ENCODE results near the gene ASAP3.
"Not testable (repeated sequence)": the region's sequence is repeated elsewhere in the genome, so short reads cannot be mapped to it uniquely, and the experiment has no call there.

ASAP3 gene

GRCh38 chr1:23380719-23381118 lies 103.3 kb downstream of the ASAP3 start:
- peaks cover 6 to 41% (median 34%) of the 10 kb centered on the region in 5 donors for H3K4me1 ChIP-seq (ENCODE audit: control insufficient read depth in 5 of 5, insufficient read depth in 5 of 5, low read length in 5 of 5)
- no peak overlapping the region for H3K4me3 ChIP-seq (ENCODE audit: low read depth in 1 of 5, low read length in 5 of 5)
- H3K27me3 ChIP-seq (ENCODE audit: control insufficient read depth in 5 of 5, insufficient read depth in 4 of 5, low read length in 5 of 5) = no peaks in the 10 kb centered on the region
- H3K9me3 ChIP-seq (ENCODE audit: control insufficient read depth in 5 of 5, low read length in 5 of 5) = no peaks in the 10 kb centered on the region
- no peak overlapping the region for H3K9ac ChIP-seq (ENCODE audit: low read length in 5 of 5)
- H3K36me3 ChIP-seq (ENCODE audit: control insufficient read depth in 5 of 5, insufficient read depth in 5 of 5, low read length in 5 of 5) = peaks cover 0 to 10% (median 0%) of the 10 kb centered on the region in 5 donors
- no peak overlapping the region for H3K27ac ChIP-seq (ENCODE audit: low read depth, low read length)

- H3K36me3 ChIP-seq (ENCODE audit: control insufficient read depth in 5 of 5, insufficient read depth in 5 of 5, low read length in 5 of 5); H3K4me3 ChIP-seq (ENCODE audit: low read depth in 1 of 5, low read length in 5 of 5); H3K9me3 ChIP-seq (ENCODE audit: control insufficient read depth in 5 of 5, low read length in 5 of 5); H3K27ac ChIP-seq (ENCODE audit: low read depth, low read length); H3K27me3 ChIP-seq (ENCODE audit: control insufficient read depth in 5 of 5, insufficient read depth in 4 of 5, low read length in 5 of 5); H3K9ac ChIP-seq (ENCODE audit: low read length in 5 of 5): not testable (repeated sequence)
- peaks cover 6 to 41% (median 34%) of the 10 kb centered on the region in 5 donors for H3K4me1 ChIP-seq (ENCODE audit: control insufficient read depth in 5 of 5, insufficient read depth in 5 of 5, low read length in 5 of 5)
Measured at GRCh38 chr1:23380236-23380635, 103.7 kb downstream of the ASAP3 start.

Data from subcutaneous abdominal adipose tissue (tissue), 5 donors.